KMS-11 (cell line): ENCODE measurements around the gene HAGHL.
"Not testable (repeated sequence)": the region's sequence is repeated elsewhere in the genome, so short reads cannot be mapped to it uniquely, and the experiment has no call there.

Source experiments
- H2AFZ ChIP-seq: fragments of 200-600 bp; sonication (generic); 2 replicates; pipeline ENCODE4 v1.6.1; 2016; ENCODE audit warnings: antibody characterized with exemption, mixed run types, low read depth
- H3K27ac ChIP-seq: fragments of 200-600 bp; sonication (generic); 2 replicates; pipeline ENCODE4 v1.6.1; 2016; ENCODE audit warnings: mild to moderate bottlenecking, mixed run types
- H3K27me3 ChIP-seq: fragments of 200-600 bp; sonication (generic); 2 replicates; pipeline ENCODE4 v1.6.1; 2017; ENCODE audit warnings: mild to moderate bottlenecking, low read depth, mixed run types, moderate library complexity; ENCODE audit not compliant: insufficient read depth
- H3K36me3 ChIP-seq: fragments of 200-600 bp; sonication (generic); 2 replicates; pipeline ENCODE4 v1.6.1; 2017; ENCODE audit warnings: mild to moderate bottlenecking, mixed run types; ENCODE audit not compliant: insufficient read depth
- H3K4me1 ChIP-seq: fragments of 200-600 bp; sonication (generic); 2 replicates; pipeline ENCODE4 v1.6.1; 2016; ENCODE audit warnings: mild to moderate bottlenecking, low read depth, mixed run types; ENCODE audit not compliant: poor library complexity, severe bottlenecking
- H3K4me2 ChIP-seq: fragments of 200-600 bp; sonication (generic); 2 replicates; pipeline ENCODE4 v1.7.0; 2016; ENCODE audit warnings: mild to moderate bottlenecking, mixed run types
- H3K4me3 ChIP-seq: fragments of 200-600 bp; sonication (generic); IDR thresholded peaks from 2 replicates; pipeline ENCODE4 v1.6.1; 2017; ENCODE audit warnings: low read depth, low read length, mixed read lengths; ENCODE audit not compliant: insufficient read depth
- H3K79me2 ChIP-seq: fragments of 200-600 bp; sonication (generic); 2 replicates; pipeline ENCODE4 v1.6.1; 2016; ENCODE audit warnings: low read depth, mixed run types; ENCODE audit not compliant: insufficient read depth
- H3K9ac ChIP-seq: fragments of 200-600 bp; sonication (generic); 2 replicates; pipeline ENCODE4 v1.6.1; 2016; ENCODE audit warnings: mild to moderate bottlenecking, mixed run types
- H4K20me1 ChIP-seq: fragments of 200-600 bp; sonication (generic); 2 replicates; pipeline ENCODE4 v1.6.1; 2016; ENCODE audit warnings: mild to moderate bottlenecking, mixed run types; ENCODE audit not compliant: insufficient read depth
- CTCF ChIP-seq: fragments of 200-600 bp; sonication (generic); conservative IDR thresholded peaks from 2 replicates; pipeline ENCODE4 v1.6.1; 2017; ENCODE audit warnings: low read depth, mild to moderate bottlenecking, antibody characterized with exemption, low read length, moderate library complexity, mixed read lengths

The HAGHL gene

GRCh38 chr16:741986-742629, 15.2 kb downstream of the HAGHL start:
- Histone ChIP-seq H2AFZ (no peak overlapping the region), H3K27ac (no peak overlapping the region), H3K4me2 (no peak overlapping the region), H3K4me3 (no peak overlapping the region), H3K9ac (no peak overlapping the region), H3K36me3 (no peaks in the 10 kb centered on the region), H4K20me1 (no peaks in the 10 kb centered on the region), H3K4me1 (peaks cover 18% of the 10 kb centered on the region), H3K27me3 (peaks cover 54% of the 10 kb centered on the region), H3K79me2 (peaks cover 10% of the 10 kb centered on the region; the same call in 1 of the 2 replicates)
- TF ChIP-seq CTCF = no peak

GRCh38 chr16:742894-743293, 16.0 kb downstream of the HAGHL start:
- not testable (repeated sequence) for H3K9ac ChIP-seq, H3K79me2 ChIP-seq, H3K4me2 ChIP-seq, H3K36me3 ChIP-seq, H3K4me3 ChIP-seq, H2AFZ ChIP-seq, H4K20me1 ChIP-seq, H3K27ac ChIP-seq
- Histone ChIP-seq H3K27me3 (peaks cover 61% of the 10 kb centered on the region), H3K4me1 (peaks cover 11% of the 10 kb centered on the region)

GRCh38 chr16:743794-744500, 17.0 kb downstream of the HAGHL start:
- Histone ChIP-seq H3K4me3 (no peak overlapping the region), H3K27me3 (peaks cover 72% of the 10 kb centered on the region), H3K4me2 (no peak overlapping the region), H2AFZ (no peak overlapping the region), H3K27ac (no peak overlapping the region), H3K36me3 (no peaks in the 10 kb centered on the region), H3K4me1 (peaks cover 11% of the 10 kb centered on the region), H4K20me1 (no peaks in the 10 kb centered on the region), H3K79me2 (peaks cover 10% of the 10 kb centered on the region; the same call in 1 of the 2 replicates), H3K9ac (no peak overlapping the region)
- no peak for TF ChIP-seq CTCF

GRCh38 chr16:745739-746138, 18.8 kb downstream of the HAGHL start:
- H3K4me2 ChIP-seq = no peak overlapping the region
- no peak overlapping the region for H3K4me3 ChIP-seq
- H4K20me1 ChIP-seq = no peaks in the 10 kb centered on the region
- no peaks in the 10 kb centered on the region for H3K36me3 ChIP-seq
- no peak overlapping the region for H3K27ac ChIP-seq
- H3K4me1 ChIP-seq = peaks cover 4% of the 10 kb centered on the region
- peaks cover 90% of the 10 kb centered on the region for H3K27me3 ChIP-seq
- no peak overlapping the region for H2AFZ ChIP-seq
- no peaks in the 10 kb centered on the region for H3K79me2 ChIP-seq
- peak; percentile 42; the same call in 1 of the 2 replicates for TF ChIP-seq CTCF
- no peak overlapping the region for H3K9ac ChIP-seq

GRCh38 chr16:746637-747036, 19.7 kb downstream of the HAGHL start:
- Histone ChIP-seq H3K36me3 (no peaks in the 10 kb centered on the region), H3K9ac (no peak overlapping the region), H2AFZ (no peak overlapping the region), H3K4me3 (no peak overlapping the region), H3K27me3 (peaks cover 96% of the 10 kb centered on the region), H3K27ac (no peak overlapping the region), H3K79me2 (no peaks in the 10 kb centered on the region), H3K4me2 (no peak overlapping the region), H4K20me1 (no peaks in the 10 kb centered on the region), H3K4me1 (no peaks in the 10 kb centered on the region)
- TF ChIP-seq CTCF = no peak
